GM19372 (cell line): ENCODE results near the gene SCAMP2.

ENCODE experiments used
- ATAC-seq: cut with Tn5 transposase; IDR thresholded peaks from one replicate; pipeline ENCODE4 v1.9.1; 2021; ENCODE audit warnings: mild to moderate bottlenecking, low read depth, moderate library complexity; ENCODE audit not compliant: unreplicated experiment

Gene SCAMP2

DNA sequence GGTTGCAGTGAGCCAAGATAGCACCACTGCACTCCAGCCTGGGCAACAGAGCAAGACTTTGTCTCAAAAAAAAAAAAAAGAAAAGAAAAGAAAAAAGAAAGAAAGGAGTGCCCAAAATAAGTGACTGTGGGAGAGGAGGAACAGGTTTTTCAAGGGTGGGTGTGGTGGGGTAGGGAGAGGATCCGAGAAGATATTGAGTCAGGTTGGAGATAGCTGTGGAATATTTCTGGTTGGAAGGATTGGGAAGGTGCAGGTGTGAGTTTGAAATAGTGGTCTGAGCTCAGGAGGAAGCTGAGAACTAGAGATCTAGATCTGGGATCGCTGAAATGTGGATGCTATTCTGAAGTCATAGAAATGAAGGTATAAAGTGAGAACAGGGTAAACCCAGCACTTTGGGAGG, 7.8 kb downstream of the SCAMP2 start:
- no peak for ATAC-seq

- no peak for ATAC-seq
Observed at GRCh38 chr15:74864296-74864695, 8.9 kb downstream of the SCAMP2 start.

- ATAC-seq = no peak
Observed at GRCh38 chr15:74863239-74864056, 9.7 kb downstream of the SCAMP2 start.

- no peak for ATAC-seq
Observed at GRCh38 chr15:74858369-74858740, 14.8 kb downstream of the SCAMP2 start.

- ATAC-seq = no peak
Observed at GRCh38 chr15:74857671-74858368, 15.3 kb downstream of the SCAMP2 start.

DNA sequence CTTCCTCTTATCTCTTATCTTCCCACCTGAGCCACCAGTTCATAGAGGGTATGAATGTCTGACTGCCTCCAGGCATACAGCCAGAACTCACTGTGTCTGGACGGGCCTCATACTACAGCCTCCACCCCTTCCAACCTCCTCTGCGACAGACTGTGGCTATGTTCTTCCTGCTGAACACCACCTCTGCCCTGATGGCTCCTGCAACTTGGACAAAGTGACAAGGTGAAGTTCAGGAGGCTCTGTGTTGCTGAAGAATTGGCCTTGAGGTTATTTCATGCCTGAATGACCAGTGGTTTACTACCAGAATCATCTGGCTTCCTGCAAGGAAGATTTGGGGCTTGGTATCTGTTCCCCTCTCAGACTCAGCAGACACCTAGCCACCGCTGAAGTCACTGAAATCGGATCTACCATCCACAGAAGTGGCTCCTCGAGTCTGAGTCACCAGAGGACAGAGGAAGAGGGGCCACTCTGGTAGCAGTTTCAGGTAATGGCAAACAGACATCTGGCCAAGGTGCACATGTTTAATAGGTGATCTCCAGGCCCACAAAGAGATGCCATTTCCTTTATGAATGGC, 16.0 kb downstream of the SCAMP2 start:
- ATAC-seq = no peak

DNA sequence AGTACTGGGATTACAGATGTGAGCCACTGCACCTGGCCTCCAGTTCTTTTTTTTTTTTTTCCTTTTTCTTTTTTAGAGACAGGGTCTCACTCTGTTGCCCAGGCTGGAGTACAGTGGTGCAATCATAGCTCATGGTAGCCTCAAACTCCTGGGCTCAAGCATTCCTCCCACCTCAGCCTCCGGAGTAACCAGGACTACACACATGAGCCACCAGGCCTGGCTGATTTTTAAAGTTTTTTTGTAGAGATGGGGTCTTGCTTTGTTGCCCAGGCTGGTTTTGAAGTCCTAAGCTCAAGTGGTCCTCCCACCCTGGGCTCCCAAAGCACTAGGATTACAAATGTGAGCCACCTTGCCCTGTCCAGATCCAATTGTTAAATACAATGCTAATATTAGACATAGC, 16.6 kb downstream of the SCAMP2 start:
- ATAC-seq = no peak

DNA sequence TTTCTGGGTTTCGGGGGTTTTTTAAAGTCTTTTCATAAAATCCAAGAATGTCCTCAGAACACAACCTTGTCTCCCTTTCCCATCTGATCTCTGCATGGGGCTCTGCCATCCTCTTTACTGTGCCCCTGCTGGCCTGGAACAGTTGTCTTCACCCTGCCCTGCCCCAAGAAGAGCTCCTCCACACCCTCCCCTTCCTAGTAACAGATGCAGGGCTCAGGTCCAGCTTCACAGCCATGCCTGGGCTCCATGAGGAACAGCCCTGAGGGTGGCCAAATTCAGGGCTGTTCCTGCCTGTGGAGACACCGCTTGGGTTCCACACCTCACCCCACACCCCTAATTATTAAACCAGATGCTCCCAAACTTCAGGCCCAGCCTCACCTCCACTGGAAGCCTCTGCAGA, 17.3 kb downstream of the SCAMP2 start:
- no peak for ATAC-seq

DNA sequence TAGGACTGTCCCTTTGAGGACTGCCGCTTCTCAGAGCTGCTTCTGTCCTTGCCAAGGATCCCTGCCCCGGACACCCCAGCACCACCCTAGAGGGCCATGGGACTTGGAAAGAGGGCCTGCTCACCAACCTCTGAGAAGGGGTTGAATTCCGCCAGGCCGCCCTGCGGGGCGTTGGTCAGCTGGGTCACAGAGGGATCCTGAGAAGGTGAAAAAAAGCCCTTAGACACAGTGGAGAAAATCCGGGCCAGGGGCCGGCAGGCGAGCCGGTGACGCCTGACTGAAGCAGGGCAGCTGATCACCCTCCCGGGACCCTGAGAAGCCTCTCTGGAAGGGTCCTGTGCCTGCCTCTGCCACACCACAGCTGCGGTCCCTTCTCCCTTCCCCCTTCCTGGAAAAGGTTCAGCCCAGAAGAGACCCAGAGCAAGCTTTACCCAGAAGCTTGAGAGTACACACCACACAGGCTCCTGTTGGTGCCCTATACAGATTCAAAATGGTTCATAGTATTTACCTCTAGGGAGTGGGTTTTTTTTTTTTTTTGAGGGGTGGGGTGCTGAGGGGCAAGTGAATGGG, 18.6 kb downstream of the SCAMP2 start:
- no peak for ATAC-seq

- no peak for ATAC-seq
Observed at GRCh38 chr15:74851960-74852359, 21.2 kb downstream of the SCAMP2 start.

DNA sequence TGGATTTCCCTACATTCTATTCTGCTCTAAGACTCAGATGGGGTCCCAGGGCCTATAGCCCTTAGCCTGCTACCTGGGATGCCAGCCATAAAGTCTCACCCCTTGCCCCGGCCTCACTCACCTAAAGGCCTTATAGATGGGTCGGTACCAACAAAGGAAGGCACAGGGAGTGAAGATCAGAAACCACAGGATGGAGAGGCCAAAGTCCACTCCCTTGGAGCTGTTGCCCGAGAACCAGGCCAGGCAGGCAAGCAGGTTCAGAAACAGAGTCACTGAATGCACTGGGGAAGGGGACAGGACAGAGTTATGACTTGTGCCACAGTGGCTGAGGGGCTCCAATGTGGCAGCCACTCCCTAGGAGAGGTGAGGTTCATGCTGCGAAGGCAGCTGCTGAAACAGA, 22.8 kb downstream of the SCAMP2 start:
- no peak for ATAC-seq

DNA sequence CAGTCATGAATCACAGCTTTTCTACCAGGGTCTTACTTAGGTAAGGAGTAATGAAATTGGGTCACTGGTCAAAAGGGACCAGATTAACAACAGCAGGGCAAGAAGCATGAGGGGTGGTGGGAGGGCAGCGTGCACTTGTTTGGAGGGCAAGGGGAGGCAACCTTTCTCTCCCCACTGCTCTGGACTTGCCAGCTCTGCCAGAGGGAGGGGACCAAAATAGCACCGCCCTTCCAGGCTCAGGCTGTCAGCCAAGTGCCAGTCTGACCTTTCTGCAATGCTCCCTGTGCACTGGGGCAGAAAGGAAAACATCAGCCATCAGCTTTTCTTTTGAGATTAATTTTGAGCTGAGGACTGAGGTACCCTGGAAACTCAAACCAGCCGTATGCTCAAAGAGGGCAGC, 25.7 kb downstream of the SCAMP2 start:
- no peak for ATAC-seq

- ATAC-seq = no peak
Observed at GRCh38 chr15:74845581-74845980, 27.6 kb downstream of the SCAMP2 start.

DNA sequence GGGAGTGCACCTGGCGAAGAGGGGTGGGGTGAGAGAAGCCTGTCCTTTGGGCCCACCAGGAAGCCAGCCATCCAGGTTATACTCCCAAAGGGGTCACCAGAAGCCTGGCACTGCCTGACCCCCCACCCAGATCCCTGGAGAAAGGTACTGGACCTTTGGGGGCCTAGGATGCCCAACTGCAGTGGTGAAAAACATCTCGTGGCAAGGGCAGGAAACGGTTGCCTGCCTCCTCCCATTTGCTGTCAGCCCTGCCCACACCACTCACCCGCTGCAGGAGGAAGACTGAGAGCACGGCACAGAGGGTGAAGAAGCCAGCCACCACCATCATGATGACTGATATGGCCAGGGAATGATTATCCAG, 28.0 kb downstream of the SCAMP2 start:
- ATAC-seq = no peak

- no peak for ATAC-seq
Observed at GRCh38 chr15:74844319-74845207, 28.6 kb downstream of the SCAMP2 start.

DNA sequence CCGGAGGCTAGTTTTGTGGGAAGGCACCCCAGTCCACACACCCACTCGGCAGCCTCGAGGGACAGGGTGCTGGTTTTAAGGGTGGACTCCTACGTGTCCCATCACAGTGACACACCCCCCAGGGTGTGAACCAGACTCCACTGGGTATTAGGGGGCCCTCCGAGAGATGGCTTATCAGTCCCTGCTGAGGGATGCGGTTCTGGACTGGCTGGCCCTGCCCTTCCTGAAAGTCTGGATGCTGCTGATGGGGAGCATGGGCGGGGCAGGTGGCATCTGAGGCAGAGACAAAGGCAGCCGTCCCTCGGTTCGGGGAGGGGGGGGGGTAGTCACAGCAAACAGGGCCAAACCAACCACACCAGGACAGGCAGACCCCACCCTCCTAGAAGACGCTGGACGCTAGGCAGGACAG, 29.3 kb downstream of the SCAMP2 start:
- ATAC-seq = no peak

DNA sequence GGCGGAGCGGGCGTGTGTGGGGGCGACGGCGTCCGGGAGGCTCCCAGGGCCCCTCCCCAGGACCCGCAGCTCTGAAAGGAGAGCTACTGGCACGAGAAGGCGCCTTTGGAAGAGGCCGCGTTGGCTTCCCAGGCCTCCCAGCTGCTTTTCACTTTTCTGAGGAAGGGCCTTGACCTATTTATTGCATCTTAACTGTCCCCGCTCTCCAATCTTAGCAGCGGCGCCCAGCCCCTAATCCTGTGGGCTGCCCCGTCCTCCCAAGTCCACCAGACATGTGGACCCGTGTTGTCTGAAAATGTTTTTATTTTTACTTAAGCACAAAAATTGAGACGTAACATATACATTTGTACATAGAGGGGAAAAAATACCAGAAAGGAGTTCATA, 29.7 kb downstream of the SCAMP2 start:
- no peak for ATAC-seq

DNA sequence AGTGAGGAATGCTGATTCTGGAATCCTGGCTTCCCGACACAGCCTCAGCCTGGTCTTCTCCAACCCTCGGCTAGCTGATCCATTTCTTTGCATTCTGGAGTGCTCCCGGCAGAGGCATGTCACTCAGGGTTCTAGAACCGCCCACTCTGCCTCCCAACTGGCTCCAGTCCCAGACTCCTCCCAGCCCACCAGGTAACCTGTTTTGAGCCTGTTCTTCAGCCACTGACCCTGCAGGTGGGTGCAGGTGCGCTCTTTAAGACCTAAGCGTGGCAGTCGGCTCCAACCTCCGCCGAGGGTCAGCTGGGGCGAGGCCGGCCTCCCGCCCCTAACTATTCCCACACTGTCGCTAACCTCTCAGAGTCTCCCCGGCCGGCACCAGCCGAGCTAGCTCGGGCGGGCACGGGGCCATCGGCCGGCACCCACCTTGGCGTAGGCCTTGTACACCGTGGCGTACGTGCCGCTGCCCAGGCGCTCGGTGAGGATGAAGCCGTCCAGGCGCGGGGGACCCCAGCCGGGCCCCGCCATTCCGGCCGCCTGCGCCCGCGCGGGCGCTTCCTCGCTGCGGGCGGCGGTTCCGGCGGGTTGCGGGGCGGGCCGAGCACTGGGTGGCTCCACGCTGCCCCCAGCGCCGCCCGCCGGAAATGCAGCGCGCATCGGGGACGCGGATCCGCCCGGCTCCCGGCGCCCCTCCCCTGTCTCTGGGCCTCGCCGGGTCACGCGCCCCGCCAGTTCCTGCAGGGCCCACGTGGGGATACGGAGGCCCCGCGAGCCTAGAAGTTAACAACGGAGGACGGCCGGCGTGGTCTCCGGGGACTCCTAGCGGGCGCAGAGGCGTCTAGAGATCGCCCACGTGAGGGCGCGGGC, 30.4 kb downstream of the SCAMP2 start, which contains the start of gene ULK3:
Gene ULK3, minus strand, starts transcription at position 576 of the 864 bp plus-strand sequence. Its CDS starts 51 bp downstream, at position 525.
- peak; percentile 83 for ATAC-seq

DNA sequence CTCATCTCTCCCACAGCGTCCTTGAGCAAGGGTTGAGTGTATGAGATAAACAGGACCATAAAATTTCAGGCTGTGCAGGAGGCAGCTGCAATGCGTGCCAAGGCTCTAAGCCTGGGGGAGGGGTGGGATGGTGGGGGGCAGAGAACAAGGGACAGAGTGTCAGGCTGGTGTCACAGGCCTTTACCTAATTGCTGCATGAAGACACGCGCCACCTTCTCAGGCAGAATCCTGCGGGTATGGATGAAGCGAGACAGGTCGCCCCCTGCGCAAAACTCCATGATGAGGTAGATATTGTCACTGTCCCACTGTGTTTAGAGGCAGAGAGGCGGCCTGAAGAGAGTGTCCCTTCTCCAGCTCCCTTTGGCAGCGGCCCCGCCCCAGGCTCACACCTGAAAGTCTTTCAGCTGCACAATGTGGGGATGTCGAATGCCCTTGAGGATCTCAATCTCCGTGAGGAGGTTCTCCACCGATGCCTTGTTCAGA, 31.2 kb downstream of the SCAMP2 start:
- ATAC-seq = no peak
